ENCODE results near the gene WWTR1. TPM values are rescaled to one million over a fixed set of nuclear protein-coding genes. Genes with fewer than 3 reads are reported as not detected.

The WWTR1 gene
- polyA plus RNA-seq, 2 of the 4 experiments (the other 2 are of a cell fraction): 99.7 to 164 TPM

DNA sequence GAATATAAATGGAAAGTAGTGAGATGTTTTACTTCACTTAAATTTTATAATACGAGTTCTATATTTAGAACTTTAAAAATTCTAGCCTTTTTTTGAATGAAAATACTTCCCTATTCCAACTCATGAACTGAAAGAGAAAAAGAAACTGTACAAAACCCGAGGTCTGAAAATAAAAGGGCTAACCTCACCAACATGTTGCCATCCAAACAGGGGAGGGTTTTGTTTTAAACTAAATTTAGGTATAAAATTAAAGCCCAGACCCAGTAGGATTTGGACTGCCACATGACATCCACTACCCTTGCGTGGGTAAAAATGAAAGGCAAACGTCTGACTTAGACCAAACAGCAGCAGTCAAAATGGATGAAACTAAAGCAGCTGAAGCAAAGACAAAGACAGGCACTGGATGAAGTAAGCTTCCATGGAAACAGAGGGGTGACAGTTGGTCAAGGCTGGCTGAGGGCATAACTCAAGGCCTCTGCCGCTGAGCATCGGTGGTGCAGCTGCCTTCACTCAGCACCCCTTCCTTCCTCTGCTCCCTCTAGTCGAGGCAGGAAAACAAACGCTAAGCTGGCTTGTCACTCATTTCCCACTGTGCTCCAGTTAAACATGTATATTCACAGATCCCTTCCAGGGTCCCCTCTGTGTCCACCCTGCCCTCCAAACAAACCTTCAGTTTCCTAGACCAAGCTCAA is 125.2 kb downstream of the WWTR1 start:
- H3K9me3 ChIP-seq: no peaks in the 10 kb centered on the region
- no peak for ATAC-seq
- no peak overlapping the region for H3K4me3 ChIP-seq
- 56% methylated on average over 8 of the region's 8 CpGs for WGBS (ENCODE audit: missing lambda C conversion rate)
- TF ChIP-seq, protein P1, sequence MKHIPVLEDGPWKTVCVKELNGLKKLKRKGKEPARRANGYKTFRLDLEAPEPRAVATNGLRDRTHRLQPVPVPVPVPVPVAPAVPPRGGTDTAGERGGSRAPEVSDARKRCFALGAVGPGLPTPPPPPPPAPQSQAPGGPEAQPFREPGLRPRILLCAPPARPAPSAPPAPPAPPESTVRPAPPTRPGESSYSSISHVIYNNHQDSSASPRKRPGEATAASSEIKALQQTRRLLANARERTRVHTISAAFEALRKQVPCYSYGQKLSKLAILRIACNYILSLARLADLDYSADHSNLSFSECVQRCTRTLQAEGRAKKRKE (CRISPR knock-in tag; IDR thresholded peaks at IDR 0.05; ENCODE audit: low read depth): no peak
- TF ChIP-seq HOXB13 (CRISPR knock-in tag; IDR thresholded peaks at IDR 0.05; ENCODE audit: low read depth) (no peak), ZFP36 (IDR thresholded peaks at IDR 0.05; ENCODE audit: borderline replicate concordance, partially characterized antibody) (no peak), RCOR1 (IDR thresholded peaks at IDR 0.05; ENCODE audit: low read depth, low read length) (no peak), EHF (CRISPR knock-in tag; IDR thresholded peaks at IDR 0.05) (no peak), RARB (CRISPR knock-in tag; IDR thresholded peaks at IDR 0.05) (no peak), RAD21 (conservative IDR thresholded peaks at IDR 0.05 in 1 of 2, IDR thresholded peaks at IDR 0.05 in 1 of 2) (no peak), HOXA7 (CRISPR knock-in tag; IDR thresholded peaks at IDR 0.05) (no peak)
- TF ChIP-seq, protein P2, sequence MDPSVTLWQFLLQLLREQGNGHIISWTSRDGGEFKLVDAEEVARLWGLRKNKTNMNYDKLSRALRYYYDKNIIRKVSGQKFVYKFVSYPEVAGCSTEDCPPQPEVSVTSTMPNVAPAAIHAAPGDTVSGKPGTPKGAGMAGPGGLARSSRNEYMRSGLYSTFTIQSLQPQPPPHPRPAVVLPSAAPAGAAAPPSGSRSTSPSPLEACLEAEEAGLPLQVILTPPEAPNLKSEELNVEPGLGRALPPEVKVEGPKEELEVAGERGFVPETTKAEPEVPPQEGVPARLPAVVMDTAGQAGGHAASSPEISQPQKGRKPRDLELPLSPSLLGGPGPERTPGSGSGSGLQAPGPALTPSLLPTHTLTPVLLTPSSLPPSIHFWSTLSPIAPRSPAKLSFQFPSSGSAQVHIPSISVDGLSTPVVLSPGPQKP (IDR thresholded peaks at IDR 0.05; ENCODE audit: low read depth, low read length): no peak
- TF ChIP-seq, protein P3, sequence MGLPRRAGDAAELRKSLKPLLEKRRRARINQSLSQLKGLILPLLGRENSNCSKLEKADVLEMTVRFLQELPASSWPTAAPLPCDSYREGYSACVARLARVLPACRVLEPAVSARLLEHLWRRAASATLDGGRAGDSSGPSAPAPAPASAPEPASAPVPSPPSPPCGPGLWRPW (IDR thresholded peaks at IDR 0.05): no peak
- peak overlapping the region; percentile 82 to 84 for H3K27ac ChIP-seq
- H3K4me1 ChIP-seq: peaks cover 97% of the 10 kb centered on the region
- ChIA-PET CTCF (interaction anchor here (0.6 to 5.3 kb wide), 20 partner anchors 9 to 342 kb away, joined by 3 to 35 read pairs (median 5); partner anchors contain the start of genes COMMD2 and WWTR1), POLR2A (no interaction called here)
- no peak for FAIRE-seq
- H3K4me2 ChIP-seq: peak overlapping the region; percentile 32; the same call in 2 of the 3 replicates
- no peak for DNase-seq (ENCODE audit: low read depth in 1 of 2, low spot score in 1 of 2)

DNA sequence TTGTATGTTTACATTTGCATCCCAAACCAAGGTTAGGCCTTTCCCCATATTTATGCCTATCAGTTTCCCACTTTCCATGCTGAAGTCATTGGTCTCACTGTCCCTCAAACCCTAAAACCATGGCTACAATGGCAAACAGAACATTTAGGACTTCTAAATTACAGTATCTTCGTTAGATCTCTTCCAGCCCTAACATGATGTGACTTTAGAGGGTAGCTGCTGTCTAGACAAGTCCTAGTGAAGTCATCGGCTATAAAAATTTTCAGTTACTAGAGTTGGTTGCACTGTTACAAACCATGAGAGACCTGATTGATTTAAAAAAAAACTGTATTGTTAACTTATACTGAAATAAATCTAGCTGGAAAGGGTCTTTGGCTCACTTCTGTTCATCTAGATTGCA is 128.7 kb downstream of the WWTR1 start:
- Histone ChIP-seq H3K4me3 (no peak overlapping the region), H3K4me1 (peaks cover 73% of the 10 kb centered on the region), H3K4me2 (peak overlapping the region; percentile 57), H3K9me3 (no peaks in the 10 kb centered on the region), H3K27ac (peak overlapping the region; percentile 70 to 81)
- CTCF ChIA-PET: interaction anchor here (1.1 to 2.0 kb wide), 3 partner anchors 9 to 188 kb away, joined by 3 to 5 read pairs (median 3); no protein-coding TSS in a partner anchor
- no peak for DNase-seq (ENCODE audit: low read depth in 1 of 2, low spot score in 1 of 2)
- TF ChIP-seq ZNF302 (CRISPR knock-in tag; IDR thresholded peaks at IDR 0.05): no peak
- no peak for TF ChIP-seq GATA3 (IDR thresholded peaks at IDR 0.05; ENCODE audit: borderline replicate concordance)
- no peak for TF ChIP-seq RCOR1 (IDR thresholded peaks at IDR 0.05; ENCODE audit: low read depth, low read length)
- TF ChIP-seq MAZ (IDR thresholded peaks at IDR 0.05; ENCODE audit: borderline replicate concordance, low read depth, low read length): no peak
- no peak for TF ChIP-seq SREBF2 (IDR thresholded peaks at IDR 0.05)
- TF ChIP-seq HOXB5 (CRISPR knock-in tag; IDR thresholded peaks at IDR 0.05): no peak
- TF ChIP-seq MAFK (IDR thresholded peaks at IDR 0.05; ENCODE audit: partially characterized antibody): no peak
- no peak for TF ChIP-seq CHD2 (IDR thresholded peaks at IDR 0.05; ENCODE audit: low read length, partially characterized antibody)
- WGBS (ENCODE audit: missing lambda C conversion rate): 89% methylated on average over 2 of the region's 2 CpGs
- ATAC-seq: no peak
- peak; percentile 36 for FAIRE-seq
- POLR2A ChIA-PET: no interaction called here

DNA sequence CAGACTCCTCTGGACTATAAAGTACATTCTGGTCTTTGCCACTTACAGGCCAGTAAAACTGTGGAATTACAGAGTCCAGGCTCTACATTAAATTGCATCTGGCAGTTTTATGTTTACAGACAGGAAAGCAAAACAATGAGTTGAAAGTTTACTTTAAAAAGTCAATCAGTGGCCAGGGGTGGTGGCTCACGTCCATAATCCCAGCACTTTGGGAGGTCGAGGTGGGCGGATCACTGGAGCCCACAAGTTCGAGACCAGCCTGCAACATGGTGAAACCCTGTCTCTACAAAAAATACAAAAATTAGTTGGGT is 129.5 kb downstream of the WWTR1 start:
- CTCF ChIA-PET: interaction anchor here (0.8 to 2.2 kb wide), 9 partner anchors 9 to 243 kb away, joined by 3 to 19 read pairs (median 5); partner anchors contain the start of gene COMMD2
- Histone ChIP-seq H3K9me3 (no peaks in the 10 kb centered on the region), H3K4me3 (no peak overlapping the region), H3K27ac (peak overlapping the region; percentile 70 to 81), H3K4me1 (peaks cover 65% of the 10 kb centered on the region), H3K4me2 (peak overlapping the region; percentile 57)
- WGBS (ENCODE audit: missing lambda C conversion rate): 24% methylated on average over 4 of the region's 4 CpGs
- DNase-seq (ENCODE audit: low read depth in 1 of 2, low spot score in 1 of 2) (peak in 1 of 2 experiments; percentile 47), ATAC-seq (peak in 1 of 2 experiments; percentile 28; a peak in 3 of 6 replicates), FAIRE-seq (no peak)
- POLR2A ChIA-PET: interaction anchor here (1.5 kb wide), 1 partner anchor 130 kb away, joined by 8 read pairs; the partner anchor contains the start of gene WWTR1
- TF ChIP-seq JUN (IDR thresholded peaks at IDR 0.05): peak in 1 of 2 experiments; percentile 8; a peak in 1 of 5 replicates
- TF ChIP-seq, protein P1 (CRISPR knock-in tag; IDR thresholded peaks at IDR 0.05; ENCODE audit: low read depth): no peak
